GM06990 (cell line): ENCODE measurements around the gene MT1H.

Experiments used
- DNase-seq: peaks from one replicate; pipeline ENCODE4 v3.0.0-alpha.2; 2011; ENCODE audit not compliant: insufficient read length; ENCODE audit errors: extremely low read depth
- H3K27me3 ChIP-seq: replicated peaks from 2 replicates; pipeline ENCODE4 v1.6.0; 2011; ENCODE audit warnings: low read length; ENCODE audit not compliant: control insufficient read depth, insufficient read depth
- H3K36me3 ChIP-seq: 2 replicates; pipeline ENCODE4 v1.5.1; 2011; ENCODE audit warnings: low read length; ENCODE audit not compliant: control insufficient read depth, insufficient read depth
- H3K4me3 ChIP-seq: replicated peaks from 2 replicates; pipeline ENCODE4 v1.5.1; 2011; ENCODE audit warnings: low read depth, mild to moderate bottlenecking, control low read depth, low read length
- CTCF ChIP-seq: IDR thresholded peaks from 2 replicates; pipeline ENCODE4 v1.5.1; 2011; ENCODE audit warnings: low read length, control low read depth, mild to moderate bottlenecking, inconsistent platforms; ENCODE audit not compliant: insufficient read depth, poor library complexity, severe bottlenecking

The MT1H gene

DNA sequence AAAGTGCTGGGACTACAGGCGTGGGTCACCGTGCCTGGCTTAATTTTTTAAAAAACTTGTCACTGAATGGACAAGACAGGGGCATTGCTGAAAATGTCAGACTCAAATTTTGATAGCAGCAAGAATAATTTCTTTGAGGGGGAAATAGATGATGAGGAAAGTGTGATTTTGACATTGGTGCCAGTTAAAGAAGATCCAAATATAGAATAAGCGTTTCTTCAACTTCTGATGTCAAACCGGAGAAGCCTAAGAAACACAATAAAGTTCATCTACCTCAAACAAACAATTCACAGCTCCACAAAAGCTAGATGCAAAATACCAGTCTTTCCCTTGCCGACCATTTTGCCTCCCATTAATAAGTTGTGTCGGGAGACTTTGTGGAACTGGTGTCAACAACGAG, 17.1 kb downstream of the MT1H start:
- Histone ChIP-seq H3K27me3 (no peaks in the 10 kb centered on the region; the same call in none of the 2 replicates), H3K36me3 (no peaks in the 10 kb centered on the region), H3K4me3 (no peak overlapping the region)
- TF ChIP-seq CTCF = no peak
- no peak for DNase-seq

DNA sequence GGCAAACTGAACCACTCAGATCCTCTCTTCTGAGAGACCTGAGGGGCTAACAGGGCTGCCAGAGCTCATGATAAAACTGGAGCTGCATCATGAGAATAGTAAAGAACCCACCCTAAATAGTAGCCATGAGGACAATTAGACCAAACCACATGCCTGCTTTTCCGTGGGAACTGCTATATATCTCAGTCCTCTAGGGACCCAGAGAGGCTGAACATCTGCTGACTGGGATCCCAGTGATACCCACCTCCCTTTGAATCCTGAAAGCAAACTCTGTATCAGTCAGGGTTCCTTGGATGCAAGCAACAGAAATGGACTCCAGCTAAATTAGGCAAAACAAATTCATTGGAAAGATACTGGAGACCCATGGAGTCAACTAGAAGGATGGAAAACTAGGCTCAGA, 19.1 kb downstream of the MT1H start:
- no peak overlapping the region for H3K4me3 ChIP-seq
- DNase-seq = no peak
- no peaks in the 10 kb centered on the region; the same call in none of the 2 replicates for H3K27me3 ChIP-seq
- no peak for TF ChIP-seq CTCF
- no peaks in the 10 kb centered on the region for H3K36me3 ChIP-seq

- Histone ChIP-seq H3K27me3 (no peaks in the 10 kb centered on the region; the same call in none of the 2 replicates), H3K36me3 (no peaks in the 10 kb centered on the region), H3K4me3 (no peak overlapping the region)
- no peak for DNase-seq
- TF ChIP-seq CTCF = no peak
These were observed 19.6 kb downstream of the MT1H start for GRCh38 chr16:56689171-56689570.

- DNase-seq = no peak
- Histone ChIP-seq H3K4me3 (no peak overlapping the region), H3K27me3 (no peaks in the 10 kb centered on the region; the same call in none of the 2 replicates), H3K36me3 (no peaks in the 10 kb centered on the region)
- TF ChIP-seq CTCF = no peak
These were observed 21.0 kb downstream of the MT1H start for GRCh38 chr16:56690420-56691122.

GRCh38 chr16:56691885-56692284, 22.3 kb downstream of the MT1H start:
- no peaks in the 10 kb centered on the region for H3K36me3 ChIP-seq
- H3K4me3 ChIP-seq = no peak overlapping the region
- TF ChIP-seq CTCF = no peak
- DNase-seq = no peak
- H3K27me3 ChIP-seq = no peaks in the 10 kb centered on the region; the same call in none of the 2 replicates
